HTR-8/SVneo (cell line): Measurements from ENCODE around the gene ZNF296.

Experiments
- DNase-seq: peaks from one replicate; pipeline ENCODE4 v3.0.0; 2011; ENCODE audit warnings: low spot score, mixed read lengths; ENCODE audit not compliant: insufficient read length
- FAIRE-seq: peaks from 2 replicates; lab custom pipeline; 2011; peaks lifted over from hg19 to GRCh38; lab: Jason Lieb, UNC

The ZNF296 gene

DNA sequence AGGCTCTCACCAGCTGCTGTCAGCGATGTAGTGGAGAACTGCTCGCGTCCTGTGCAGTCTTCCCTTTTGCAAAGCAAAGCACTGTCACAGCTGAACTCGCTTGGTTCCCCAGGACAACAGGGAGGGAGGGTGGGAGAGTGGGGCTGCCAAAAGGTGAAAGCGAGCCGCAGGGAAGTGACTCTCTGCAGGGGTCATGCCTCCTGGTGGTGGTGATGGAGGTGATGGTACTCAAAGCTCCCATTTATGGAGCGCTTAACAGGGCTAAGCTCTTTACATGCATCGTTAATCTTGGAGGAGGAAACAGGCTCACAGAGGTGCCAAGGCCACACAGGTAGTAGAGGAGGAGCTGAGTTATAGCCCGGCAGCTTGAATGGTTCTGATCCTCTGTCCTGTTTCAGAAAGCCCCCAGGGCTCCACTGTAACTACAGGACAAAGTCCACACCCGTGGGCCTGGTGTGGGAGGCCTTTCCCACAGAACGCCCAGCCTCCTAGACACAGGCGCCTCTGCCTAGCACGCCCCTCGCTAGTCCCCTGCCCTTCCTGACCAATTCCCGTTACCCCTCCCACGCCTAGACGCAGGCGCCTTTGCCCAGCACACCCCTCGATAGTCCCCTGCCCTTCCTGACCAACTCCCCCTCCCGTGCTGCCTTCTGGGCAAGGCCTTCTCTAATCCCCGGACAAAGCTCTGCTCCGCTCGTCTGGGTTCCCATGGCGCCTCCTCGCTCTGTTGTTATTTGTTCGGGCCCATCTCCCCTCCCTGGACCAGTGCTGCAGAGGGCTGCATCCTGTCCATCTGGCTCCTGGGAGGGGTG, 27.4 kb upstream of the ZNF296 start:
- DNase-seq: no peak
- no peak for FAIRE-seq

GRCh38 chr19:45103156-45103507, 26.9 kb upstream of the ZNF296 start:
- no peak for DNase-seq
- FAIRE-seq: no peak

DNA sequence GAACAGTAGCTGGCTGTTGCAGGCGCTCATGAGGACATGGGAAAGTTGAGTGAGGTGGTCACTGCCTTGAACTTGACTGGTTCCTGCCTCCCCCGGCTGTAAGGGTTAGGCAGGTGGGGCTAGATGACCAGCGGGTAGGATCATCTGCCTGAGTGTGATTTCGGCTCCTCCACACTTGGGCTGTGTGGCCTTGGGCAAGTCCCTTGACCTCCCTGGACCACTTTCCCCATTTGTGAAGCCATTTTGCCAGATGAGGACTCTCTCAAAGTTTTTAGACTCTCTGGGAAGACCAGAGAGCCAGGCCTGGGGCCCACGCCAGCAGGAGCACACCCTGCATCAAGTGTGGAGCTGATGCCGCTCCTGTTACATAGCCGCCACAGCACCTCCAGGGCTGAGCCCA, 26.2 kb upstream of the ZNF296 start:
- FAIRE-seq (no peak), DNase-seq (no peak)

- FAIRE-seq (no peak), DNase-seq (no peak)
Measured at GRCh38 chr19:45101806-45102205, 25.5 kb upstream of the ZNF296 start.

DNA sequence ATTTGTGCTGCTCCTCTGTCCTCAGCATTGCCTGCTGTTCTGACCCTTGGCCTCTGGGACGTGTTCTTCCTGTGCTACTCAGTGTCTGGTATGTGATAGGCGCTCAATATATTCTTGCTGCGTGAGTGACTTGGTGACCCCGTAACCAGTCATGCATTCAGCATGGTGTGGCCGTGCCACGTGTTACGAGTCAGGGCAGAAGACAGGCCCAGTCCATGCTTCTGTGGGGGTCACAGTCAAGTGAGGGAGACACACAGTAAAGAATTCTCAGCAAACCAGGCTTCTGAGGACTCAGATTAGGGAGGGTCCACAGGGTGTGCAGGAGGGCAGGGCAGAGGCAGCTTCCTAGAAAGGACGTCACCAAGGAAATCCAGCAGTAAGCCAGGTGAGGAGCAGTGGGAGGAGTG, 24.6 kb upstream of the ZNF296 start:
- DNase-seq: no peak

GRCh38 chr19:45100201-45100600, 23.9 kb upstream of the ZNF296 start:
- no peak for FAIRE-seq
- DNase-seq: no peak

More for the DNA sequence above, 24.6 kb upstream of the ZNF296 start:
- FAIRE-seq: peak; percentile 49

- DNase-seq (no peak), FAIRE-seq (no peak)
Measured at GRCh38 chr19:45099467-45100191, 23.4 kb upstream of the ZNF296 start.

DNA sequence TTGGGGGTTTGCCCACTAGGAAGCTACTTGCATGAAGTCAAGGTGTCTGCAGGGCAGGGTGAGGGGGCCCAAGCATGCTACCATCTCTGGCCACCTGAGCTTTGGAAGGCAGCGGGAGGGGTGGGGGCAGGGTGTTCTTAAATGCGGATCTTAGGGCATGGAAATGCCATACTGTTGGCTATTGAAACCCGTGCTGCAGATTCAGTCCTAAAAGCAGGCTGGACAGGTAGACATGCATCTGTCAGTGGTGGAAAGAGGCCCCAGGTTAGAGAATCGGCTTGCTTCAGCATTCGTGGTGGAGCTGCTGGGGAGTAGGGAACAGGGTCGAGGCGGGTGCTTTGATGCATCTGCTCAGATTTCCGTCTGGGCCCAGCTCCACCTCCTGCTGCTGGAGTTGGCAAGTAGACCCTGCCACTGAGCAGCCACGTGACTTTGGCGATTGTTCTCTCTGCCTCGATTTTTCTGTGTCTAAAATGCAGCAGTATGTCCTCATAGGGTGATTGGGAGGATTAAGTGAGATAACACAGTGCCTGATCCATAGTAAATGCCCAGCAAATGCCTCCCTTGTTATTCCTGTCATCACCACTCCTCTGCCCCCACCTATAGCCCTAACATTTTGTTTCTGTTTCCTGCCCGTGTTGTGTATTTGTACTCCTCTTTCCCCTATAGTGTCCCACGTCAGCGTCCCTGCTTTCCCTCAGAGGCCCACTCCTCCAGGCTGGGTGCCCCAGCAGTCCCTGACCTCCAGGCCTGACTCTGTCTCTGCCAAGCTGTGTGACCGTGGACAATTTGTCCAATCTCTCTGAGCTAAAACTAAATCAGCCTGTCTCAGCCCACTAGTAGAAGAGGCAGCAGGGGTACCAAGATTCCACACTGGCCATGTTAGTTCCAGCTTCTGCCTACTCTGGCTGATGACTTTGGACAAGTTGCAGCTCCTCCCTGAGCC, 22.5 kb upstream of the ZNF296 start:
- no peak for DNase-seq
- FAIRE-seq: no peak

GRCh38 chr19:45097776-45098520, 21.7 kb upstream of the ZNF296 start:
- FAIRE-seq (peak; percentile 95), DNase-seq (peak; percentile 94)

DNA sequence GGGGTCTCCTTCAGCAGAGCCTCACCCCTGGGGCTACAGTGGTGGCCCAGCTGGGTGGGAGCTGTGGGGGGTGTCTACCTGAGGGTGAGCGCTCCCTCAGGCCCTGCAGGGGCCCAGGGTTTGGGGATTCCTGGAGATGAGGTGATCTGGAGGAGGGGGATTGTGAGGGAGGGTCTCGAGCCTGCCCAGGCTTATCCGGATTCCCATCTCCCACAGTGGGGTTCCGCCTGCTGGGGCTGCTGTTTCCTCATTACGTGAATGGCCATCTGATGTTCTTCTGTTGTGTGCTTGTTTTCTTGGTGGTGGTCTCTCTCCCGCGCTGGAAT, 21.1 kb upstream of the ZNF296 start:
- DNase-seq (no peak), FAIRE-seq (no peak)

DNA sequence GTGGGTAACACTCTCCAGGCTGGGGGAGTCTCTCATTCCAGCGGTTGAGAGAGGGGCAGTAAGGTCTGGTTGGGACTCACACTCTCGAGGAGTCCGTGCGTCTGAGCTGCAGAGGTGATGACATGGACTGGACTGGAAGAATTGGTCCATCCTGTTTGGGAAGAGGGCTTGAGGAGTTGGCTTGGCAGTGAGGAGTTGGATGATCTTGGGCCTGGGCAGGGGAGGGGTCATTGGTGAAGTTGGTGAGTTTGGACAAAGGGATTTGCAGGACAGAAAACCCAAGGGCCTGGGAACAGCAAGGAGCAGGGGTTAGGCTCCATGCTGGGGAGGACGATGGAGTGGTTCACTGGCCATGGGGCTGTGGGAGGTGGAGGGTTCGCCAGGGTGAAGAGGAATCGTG, 20.4 kb upstream of the ZNF296 start:
- FAIRE-seq: no peak
- DNase-seq: no peak

DNA sequence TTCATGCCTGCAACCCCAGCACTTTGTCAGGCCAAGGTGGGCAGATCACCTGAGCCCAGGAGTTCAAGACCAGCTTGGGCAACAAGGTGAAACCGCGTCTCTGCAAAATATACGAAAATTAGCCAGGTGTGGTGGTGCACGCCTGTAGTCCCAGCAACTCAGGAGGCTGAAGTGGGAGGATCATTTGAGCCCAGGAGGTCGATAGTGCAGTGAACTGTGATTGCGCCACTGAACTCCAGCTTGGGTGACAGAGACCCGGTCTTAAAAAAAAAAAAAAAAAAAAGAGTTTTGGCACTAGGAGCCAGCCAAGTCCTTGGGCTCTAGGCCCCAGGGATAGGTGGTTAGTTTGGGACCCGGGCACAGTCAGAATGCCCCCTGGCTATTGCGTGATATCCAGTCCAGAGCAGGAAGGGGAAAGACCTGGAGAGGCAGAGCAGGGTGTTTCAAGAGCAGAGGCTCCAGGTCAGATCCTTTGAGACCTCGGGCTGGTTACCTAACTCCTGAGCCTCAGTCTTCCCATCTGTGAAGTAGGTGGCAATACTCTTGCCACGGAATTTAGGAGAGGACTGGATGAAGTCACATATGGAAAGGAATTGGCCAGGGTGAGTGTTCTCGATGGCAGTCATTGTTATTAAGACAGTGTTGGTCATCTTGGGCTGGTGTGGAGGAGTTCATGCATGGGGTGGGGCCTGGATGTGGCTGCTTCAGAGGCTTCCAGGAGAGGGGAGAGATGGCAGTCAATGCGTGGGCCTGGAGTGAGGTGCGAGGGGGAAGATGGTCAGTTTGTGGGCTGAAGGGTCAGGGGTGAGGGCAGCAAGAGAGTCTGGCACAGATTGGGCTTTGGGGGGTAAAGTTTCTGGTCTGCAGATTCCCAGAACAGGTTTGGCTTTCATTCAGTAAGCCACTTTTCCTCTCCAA, 19.5 kb upstream of the ZNF296 start:
- FAIRE-seq: no peak

DNA sequence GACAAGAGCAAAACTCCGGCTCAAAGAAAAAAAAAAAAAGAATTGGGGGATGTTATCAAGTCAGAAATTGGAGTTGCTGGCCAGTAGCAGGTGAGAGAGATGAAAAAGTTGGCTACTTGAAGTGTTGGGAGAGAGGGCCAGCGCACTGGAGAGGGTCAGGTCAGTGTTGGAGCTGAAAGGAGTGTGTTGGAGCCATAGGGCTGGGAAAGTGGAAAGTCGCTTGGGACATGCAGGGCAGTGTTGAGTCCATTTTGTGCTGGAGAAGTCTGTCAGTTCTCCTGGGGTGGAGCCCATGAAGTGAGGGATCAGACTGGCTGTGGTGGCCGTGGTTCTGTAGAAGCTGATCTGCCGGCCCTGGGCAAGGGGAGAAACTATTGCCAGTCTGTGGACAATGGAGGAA, 18.4 kb upstream of the ZNF296 start:
- DNase-seq (no peak), FAIRE-seq (no peak)

More for the DNA sequence above, 19.5 kb upstream of the ZNF296 start:
- no peak for DNase-seq

DNA sequence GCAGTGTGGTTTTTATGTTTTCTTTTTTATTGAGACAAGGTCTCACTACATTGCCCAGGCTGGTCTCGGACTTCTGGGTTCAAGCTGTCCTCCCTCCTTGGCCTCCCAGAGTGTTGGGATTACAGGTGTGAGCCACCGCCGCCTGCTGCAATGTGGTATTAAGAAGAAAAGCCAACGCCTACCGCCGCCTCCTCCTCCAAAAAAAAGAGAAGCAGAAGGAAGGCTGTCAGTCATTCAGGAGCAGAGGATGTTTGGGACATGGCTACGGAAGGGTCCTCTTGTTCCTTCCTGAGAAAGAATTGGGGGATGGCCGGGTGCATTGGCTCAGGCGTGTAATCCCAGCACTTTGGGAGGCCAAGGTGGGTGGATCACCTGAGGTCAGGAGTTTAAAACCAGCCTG, 17.9 kb upstream of the ZNF296 start:
- DNase-seq (no peak), FAIRE-seq (no peak)

DNA sequence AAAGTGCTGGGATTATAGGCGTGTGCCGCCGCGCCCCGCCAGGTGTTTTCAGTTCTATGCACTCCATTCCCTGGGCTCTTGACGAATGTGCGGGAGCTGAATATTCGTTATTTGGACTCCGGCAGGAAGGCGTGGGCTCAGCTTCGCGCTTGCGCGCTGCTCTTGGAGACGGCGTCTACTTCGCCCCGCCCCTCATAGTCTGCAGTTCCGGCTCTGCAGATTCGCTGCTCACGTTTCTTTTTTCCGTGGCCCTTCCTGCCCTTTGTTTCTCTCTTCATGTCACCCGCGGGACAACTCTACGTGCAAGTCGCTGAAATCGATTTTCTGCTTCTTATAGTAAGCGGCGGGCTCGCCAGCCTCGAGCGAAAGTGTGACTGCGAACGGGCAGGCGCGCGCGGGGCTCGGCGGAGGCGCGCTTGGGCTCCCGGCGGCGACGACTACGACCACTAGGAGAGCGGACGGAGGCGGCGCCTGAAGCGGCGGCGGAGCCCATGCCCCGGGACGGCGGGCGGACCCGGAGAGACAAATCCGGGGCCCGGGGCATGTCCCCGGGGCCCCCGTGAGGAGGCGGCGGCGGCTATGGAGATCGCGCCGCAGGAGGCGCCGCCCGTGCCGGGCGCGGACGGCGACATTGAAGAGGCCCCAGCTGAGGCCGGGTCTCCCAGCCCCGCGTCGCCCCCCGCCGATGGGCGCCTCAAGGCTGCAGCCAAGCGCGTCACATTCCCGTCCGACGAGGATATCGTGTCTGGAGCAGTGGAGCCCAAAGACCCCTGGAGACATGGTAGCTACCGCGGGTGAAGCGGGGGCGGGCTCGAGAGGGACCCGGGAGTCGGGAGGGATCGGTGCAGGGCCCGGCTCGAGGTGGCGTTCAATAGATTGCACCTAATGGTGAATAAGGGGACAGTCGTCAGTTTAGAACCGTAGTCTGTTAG, 16.7 kb upstream of the ZNF296 start, which contains the start of gene PPP1R37:
Gene PPP1R37 (plus strand): TSS at position 433 of the 932 bp plus-strand sequence. CDS start 147 bp downstream, at position 580.
- DNase-seq (peak; percentile 96), FAIRE-seq (peak; percentile 91)

GRCh38 chr19:45091031-45091923, 15.0 kb upstream of the ZNF296 start:
- DNase-seq (peak; percentile 96), FAIRE-seq (peak; percentile 95)

- FAIRE-seq: no peak
- DNase-seq: no peak
Measured at GRCh38 chr19:45090606-45091005, 14.3 kb upstream of the ZNF296 start.
